ENCODE results near the gene GANC. TPM values are rescaled to one million over a fixed set of nuclear protein-coding genes. Genes with fewer than 3 reads are reported as not detected.

The GANC gene
- total and polyA plus RNA-seq, 9 of the 15 experiments (the other 6 are each of a cell fraction or from before 2014, with no cell fraction given): 10.9 to 19.0 (median 14.5) TPM

DNA sequence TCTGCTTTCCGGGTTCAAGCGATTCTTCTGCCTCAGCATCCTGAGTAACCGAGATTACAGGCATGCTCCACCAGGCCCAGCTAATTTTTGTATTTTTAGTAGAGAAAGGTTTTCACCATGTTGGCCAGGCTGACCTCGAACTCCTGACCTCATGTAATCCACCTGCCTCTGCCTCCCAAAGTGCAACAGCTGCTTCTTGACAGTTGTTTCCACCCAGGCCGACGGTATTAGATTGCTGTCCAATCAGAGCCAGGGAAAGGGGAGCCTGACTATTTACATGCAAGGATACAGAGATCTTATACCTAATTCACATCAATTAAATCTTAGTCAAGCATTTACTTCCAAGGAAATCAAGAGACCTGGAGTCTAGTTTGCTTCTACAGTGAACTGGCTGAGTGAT, 82.3 kb downstream of the GANC start:
- H3K4me1 ChIP-seq (replicated peaks in 1 of 2; ENCODE audit: control insufficient read depth in 2 of 2, insufficient read depth in 2 of 2, low read length in 2 of 2): 0 out of 5 replicates have a peak, but pooled peaks cover 0 to 2% of the 10 kb centered on the region in 2 experiments
- CTCF ChIA-PET (ENCODE audit: low intra/inter-chr PET ratio): interaction anchor here (0.6 kb wide), 1 partner anchor 23 kb away, joined by 3 read pairs; no protein-coding TSS in a partner anchor
- WGBS (ENCODE audit: insufficient coverage, low coverage, missing lambda C conversion rate): 15% methylated on average over 6 of the region's 6 CpGs
- H3K9me3 ChIP-seq (replicated peaks; ENCODE audit: control insufficient read depth, insufficient read depth, low read depth, low read length): no peaks in the 10 kb centered on the region
- intact Hi-C loops (cut with micrococcal nuclease): no loop called here
- no peaks in the 10 kb centered on the region for H3K79me2 ChIP-seq (ENCODE audit: control insufficient read depth, insufficient read depth, low read length)
- in situ Hi-C loops (cut with MboI): no loop called here
- DNase-seq (ENCODE audit: extremely low read depth in 1 of 4, low spot score in 3 of 4) (no peak), ATAC-seq (no peak), FAIRE-seq (no peak)
- H3K9ac ChIP-seq (ENCODE audit: insufficient read depth in 1 of 2, low read depth in 2 of 2, low read length in 2 of 2): no peak overlapping the region
- TF ChIP-seq NR1H2 (CRISPR knock-in tag; IDR thresholded peaks at IDR 0.05): no peak
- no peak overlapping the region for H3K4me3 ChIP-seq
- H2AFZ ChIP-seq (ENCODE audit: low read depth, low read length): no peak overlapping the region
- BruUV-seq (replicated peaks): no TSS peak
- H3K27ac ChIP-seq (ENCODE audit: extremely low read depth, low read depth, low read length): no peak overlapping the region
- no peaks in the 10 kb centered on the region for H4K20me1 ChIP-seq (replicated peaks; ENCODE audit: control insufficient read depth, insufficient read depth, low read length)
- H3K4me2 ChIP-seq (ENCODE audit: insufficient read depth, low read length): no peak overlapping the region
- H3K27me3 ChIP-seq (ENCODE audit: control insufficient read depth in 2 of 2, insufficient read depth in 2 of 2, low read length in 2 of 2): peaks cover 0 to 12% of the 10 kb centered on the region in 2 experiments; a peak in 1 of 5 replicates
- POLR2A ChIA-PET: interaction anchor here (0.8 kb wide), 1 partner anchor 69 kb away, joined by 3 read pairs; no protein-coding TSS in a partner anchor
- no peaks in the 10 kb centered on the region for H3K9me1 ChIP-seq (ENCODE audit: control insufficient read depth, insufficient read depth, low read length)
- H3K36me3 ChIP-seq (ENCODE audit: control insufficient read depth, insufficient read depth, low read length): no peaks in the 10 kb centered on the region

DNA sequence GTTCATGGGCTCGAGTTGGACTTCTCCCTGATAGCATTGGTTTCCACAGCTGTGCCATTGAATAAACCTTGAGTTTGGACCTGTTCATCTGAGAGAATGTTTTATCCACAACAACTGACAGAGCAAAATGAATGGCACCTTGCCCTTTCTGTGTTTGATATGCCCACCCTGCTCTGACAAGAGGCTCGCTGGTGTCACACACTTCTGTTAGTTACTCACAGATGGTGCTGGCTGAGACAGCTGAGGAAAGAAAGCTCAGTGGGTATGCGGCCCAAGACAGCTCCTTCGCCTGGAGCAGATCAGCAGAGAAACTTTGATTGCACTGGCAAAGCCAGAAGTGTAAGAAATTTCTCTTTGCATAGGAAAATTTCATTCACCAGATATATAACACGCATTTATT, 83.8 kb downstream of the GANC start:
- POLR2A ChIA-PET: interaction anchor here (0.6 to 0.7 kb wide), 2 partner anchors 36 to 45 kb away, joined by 3 read pairs; no protein-coding TSS in a partner anchor

More for the DNA sequence above, 83.8 kb downstream of the GANC start:
- H3K27ac ChIP-seq (ENCODE audit: extremely low read depth, low read depth, low read length): no peak overlapping the region
- H2AFZ ChIP-seq (ENCODE audit: low read depth, low read length): no peak overlapping the region
- no peaks in the 10 kb centered on the region for H3K79me2 ChIP-seq (ENCODE audit: control insufficient read depth, insufficient read depth, low read length)
- no peak for ATAC-seq
- no peak overlapping the region for H3K9ac ChIP-seq (ENCODE audit: insufficient read depth in 1 of 2, low read depth in 2 of 2, low read length in 2 of 2)
- CTCF ChIA-PET (ENCODE audit: low intra/inter-chr PET ratio): no interaction called here
- BruUV-seq (replicated peaks): no TSS peak
- no peak for DNase-seq (ENCODE audit: extremely low read depth in 1 of 4, low spot score in 3 of 4)
- H4K20me1 ChIP-seq (replicated peaks; ENCODE audit: control insufficient read depth, insufficient read depth, low read length): no peaks in the 10 kb centered on the region
- H3K9me1 ChIP-seq (ENCODE audit: control insufficient read depth, insufficient read depth, low read length): no peaks in the 10 kb centered on the region
- H3K4me1 ChIP-seq (replicated peaks in 1 of 2; ENCODE audit: control insufficient read depth in 2 of 2, insufficient read depth in 2 of 2, low read length in 2 of 2): no peaks in the 10 kb centered on the region; a peak in 1 of 5 replicates
- in situ Hi-C loops (cut with MboI) (no loop called here), intact Hi-C loops (cut with micrococcal nuclease) (no loop called here)
- 10% methylated on average over 5 of the region's 5 CpGs for WGBS (ENCODE audit: insufficient coverage, low coverage, missing lambda C conversion rate)
- H3K27me3 ChIP-seq (ENCODE audit: control insufficient read depth in 2 of 2, insufficient read depth in 2 of 2, low read length in 2 of 2): peaks cover 0 to 12% of the 10 kb centered on the region in 2 experiments; a peak in 1 of 5 replicates
- no peak overlapping the region for H3K4me2 ChIP-seq (ENCODE audit: insufficient read depth, low read length)
- no peaks in the 10 kb centered on the region for H3K9me3 ChIP-seq (replicated peaks; ENCODE audit: control insufficient read depth, insufficient read depth, low read depth, low read length)
- peak; percentile 56 for FAIRE-seq
- no peaks in the 10 kb centered on the region for H3K36me3 ChIP-seq (ENCODE audit: control insufficient read depth, insufficient read depth, low read length)
- no peak overlapping the region for H3K4me3 ChIP-seq
- TF ChIP-seq PHF20 (IDR thresholded peaks at IDR 0.05; ENCODE audit: partially characterized antibody) (no peak), KLF1 (tag; IDR thresholded peaks at IDR 0.05) (no peak), ADNP (tag; IDR thresholded peaks at IDR 0.05) (no peak)
